HL-60 (cell line): Measurements from ENCODE around the gene AGPAT1.

Experiments used
- GABPA ChIP-seq: IDR thresholded peaks from 2 replicates; pipeline ENCODE4 v1.6.1; 2012; ENCODE audit warnings: low read depth
- POLR2AphosphoS5 ChIP-seq: IDR thresholded peaks from 2 replicates; pipeline ENCODE4 v1.6.1; 2012; ENCODE audit warnings: low read depth
- TF ChIP-seq, protein P1 (sequence below): IDR thresholded peaks from one replicate; pipeline ENCODE4 v1.5.1; 2011; ENCODE audit warnings: low read length, control low read depth, inconsistent platforms; ENCODE audit not compliant: insufficient read depth
- TF ChIP-seq, protein P2 (sequence below): IDR thresholded peaks from 2 replicates; pipeline ENCODE4 v1.6.1; 2012; ENCODE audit warnings: low read depth; ENCODE audit not compliant: insufficient replicate concordance

DNA sequence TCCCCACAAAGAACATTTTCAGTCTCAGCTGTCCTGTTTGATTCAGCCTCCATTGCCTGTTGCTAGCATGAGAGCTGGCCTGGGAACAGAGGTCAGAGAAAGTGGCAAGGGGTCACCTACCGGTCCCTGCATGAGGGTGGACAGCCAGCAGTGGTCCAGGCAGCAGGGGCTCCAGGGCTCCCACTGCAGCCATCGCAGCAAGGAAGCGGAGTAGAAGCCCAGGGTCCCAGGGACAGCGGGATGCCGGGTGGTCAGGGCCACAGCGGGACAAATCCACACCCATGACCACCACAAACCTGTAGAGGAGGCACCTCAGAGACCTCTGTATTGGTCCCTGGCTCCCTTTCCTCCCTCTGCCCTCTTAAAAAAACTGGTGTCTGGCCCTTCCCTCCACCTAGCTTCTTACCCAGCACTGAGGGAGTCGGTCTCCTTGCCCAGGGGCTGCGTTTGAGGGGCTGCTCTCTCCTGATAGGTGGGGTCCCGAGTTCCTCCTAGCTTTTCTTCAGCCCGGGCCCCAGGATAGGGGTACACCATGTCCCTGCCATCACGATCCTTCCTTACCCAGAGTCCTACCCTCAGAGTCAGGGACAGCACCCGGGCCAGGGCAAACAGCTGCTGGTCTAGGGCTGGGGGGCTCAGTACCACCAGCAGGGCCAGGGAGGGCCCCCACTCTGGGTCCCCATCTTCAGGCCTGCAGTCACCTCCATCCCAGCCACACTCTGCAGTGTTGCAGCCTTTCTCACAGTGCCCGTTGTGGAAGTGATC, 25.0 kb upstream of the AGPAT1 start:
- TF ChIP-seq, protein P1, sequence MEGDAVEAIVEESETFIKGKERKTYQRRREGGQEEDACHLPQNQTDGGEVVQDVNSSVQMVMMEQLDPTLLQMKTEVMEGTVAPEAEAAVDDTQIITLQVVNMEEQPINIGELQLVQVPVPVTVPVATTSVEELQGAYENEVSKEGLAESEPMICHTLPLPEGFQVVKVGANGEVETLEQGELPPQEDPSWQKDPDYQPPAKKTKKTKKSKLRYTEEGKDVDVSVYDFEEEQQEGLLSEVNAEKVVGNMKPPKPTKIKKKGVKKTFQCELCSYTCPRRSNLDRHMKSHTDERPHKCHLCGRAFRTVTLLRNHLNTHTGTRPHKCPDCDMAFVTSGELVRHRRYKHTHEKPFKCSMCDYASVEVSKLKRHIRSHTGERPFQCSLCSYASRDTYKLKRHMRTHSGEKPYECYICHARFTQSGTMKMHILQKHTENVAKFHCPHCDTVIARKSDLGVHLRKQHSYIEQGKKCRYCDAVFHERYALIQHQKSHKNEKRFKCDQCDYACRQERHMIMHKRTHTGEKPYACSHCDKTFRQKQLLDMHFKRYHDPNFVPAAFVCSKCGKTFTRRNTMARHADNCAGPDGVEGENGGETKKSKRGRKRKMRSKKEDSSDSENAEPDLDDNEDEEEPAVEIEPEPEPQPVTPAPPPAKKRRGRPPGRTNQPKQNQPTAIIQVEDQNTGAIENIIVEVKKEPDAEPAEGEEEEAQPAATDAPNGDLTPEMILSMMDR = no peak
- TF ChIP-seq POLR2AphosphoS5 (no peak), GABPA (no peak)
- TF ChIP-seq, protein P2, sequence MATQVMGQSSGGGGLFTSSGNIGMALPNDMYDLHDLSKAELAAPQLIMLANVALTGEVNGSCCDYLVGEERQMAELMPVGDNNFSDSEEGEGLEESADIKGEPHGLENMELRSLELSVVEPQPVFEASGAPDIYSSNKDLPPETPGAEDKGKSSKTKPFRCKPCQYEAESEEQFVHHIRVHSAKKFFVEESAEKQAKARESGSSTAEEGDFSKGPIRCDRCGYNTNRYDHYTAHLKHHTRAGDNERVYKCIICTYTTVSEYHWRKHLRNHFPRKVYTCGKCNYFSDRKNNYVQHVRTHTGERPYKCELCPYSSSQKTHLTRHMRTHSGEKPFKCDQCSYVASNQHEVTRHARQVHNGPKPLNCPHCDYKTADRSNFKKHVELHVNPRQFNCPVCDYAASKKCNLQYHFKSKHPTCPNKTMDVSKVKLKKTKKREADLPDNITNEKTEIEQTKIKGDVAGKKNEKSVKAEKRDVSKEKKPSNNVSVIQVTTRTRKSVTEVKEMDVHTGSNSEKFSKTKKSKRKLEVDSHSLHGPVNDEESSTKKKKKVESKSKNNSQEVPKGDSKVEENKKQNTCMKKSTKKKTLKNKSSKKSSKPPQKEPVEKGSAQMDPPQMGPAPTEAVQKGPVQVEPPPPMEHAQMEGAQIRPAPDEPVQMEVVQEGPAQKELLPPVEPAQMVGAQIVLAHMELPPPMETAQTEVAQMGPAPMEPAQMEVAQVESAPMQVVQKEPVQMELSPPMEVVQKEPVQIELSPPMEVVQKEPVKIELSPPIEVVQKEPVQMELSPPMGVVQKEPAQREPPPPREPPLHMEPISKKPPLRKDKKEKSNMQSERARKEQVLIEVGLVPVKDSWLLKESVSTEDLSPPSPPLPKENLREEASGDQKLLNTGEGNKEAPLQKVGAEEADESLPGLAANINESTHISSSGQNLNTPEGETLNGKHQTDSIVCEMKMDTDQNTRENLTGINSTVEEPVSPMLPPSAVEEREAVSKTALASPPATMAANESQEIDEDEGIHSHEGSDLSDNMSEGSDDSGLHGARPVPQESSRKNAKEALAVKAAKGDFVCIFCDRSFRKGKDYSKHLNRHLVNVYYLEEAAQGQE = no peak
